K562 (cell line): ENCODE data around the gene CABLES1.
A peak's percentile ranks its signal among the peaks of the same experiment; 100 is the strongest.

Experiments
- BCL6 ChIP-seq: fragments of 250-450 bp; sonication (Bioruptor Pico); IDR thresholded peaks from 2 replicates; pipeline ENCODE4 v1.4.0; 2020
- CTCF ChIP-seq, 3 experiments: IDR thresholded peaks in 2 of 3; conservative IDR thresholded peaks in 1 of 3; 2 replicates each; pipeline ENCODE4 v1.5.1; 2011 to 2012; ENCODE audit warnings: low read length in 3 of 3, mild to moderate bottlenecking in 3 of 3, control low read depth in 2 of 3, improper control_type of control experiment in 1 of 3, inconsistent platforms in 1 of 3, low read depth in 1 of 3, mixed read lengths in 1 of 3, moderate library complexity in 1 of 3; ENCODE audit not compliant: insufficient read depth in 2 of 3
- KAT7 ChIP-seq: sonication (generic); formaldehyde crosslinking; IDR thresholded peaks from 2 replicates; pipeline ENCODE4 v1.8.0; 2022; ENCODE audit warnings: missing genetic modification reagents, mild to moderate bottlenecking, borderline replicate concordance
- MAFK ChIP-seq: IDR thresholded peaks from 2 replicates; pipeline ENCODE4 v1.6.1; 2011; ENCODE audit warnings: low read length, improper control_type of control experiment
- MEIS2 ChIP-seq: fragments of 450-650 bp; IDR thresholded peaks from 2 replicates; pipeline ENCODE4 v1.6.1; 2014; ENCODE audit warnings: mild to moderate bottlenecking; ENCODE audit not compliant: partially characterized antibody
- POLR2A ChIP-seq: fragments of 450-650 bp; conservative IDR thresholded peaks from 2 replicates; pipeline ENCODE4 v1.6.1; 2016
- RNF2 ChIP-seq: sonication (generic); IDR thresholded peaks from 2 replicates; pipeline ENCODE4 v1.6.1; 2016

GRCh38 chr18:23302851-23303527, 167.7 kb downstream of the CABLES1 start:
- TF ChIP-seq RNF2 (no peak), BCL6 (CRISPR knock-in tag) (no peak), POLR2A (no peak), CTCF (IDR thresholded peaks at IDR 0.05 in 2 of 3, conservative IDR thresholded peaks at IDR 0.05 in 1 of 3; ENCODE audit: insufficient read depth in 2 of 3, low read depth in 1 of 3, low read length in 3 of 3) (no peak), KAT7 (CRISPR knock-in tag) (no peak), MEIS2 (no peak), MAFK (peak; percentile 51)
